Measurements from ENCODE around the gene CRTC1. TPM values are rescaled to one million over a fixed set of nuclear protein-coding genes. Genes with fewer than 3 reads are reported as not detected.

Gene CRTC1
- total RNA-seq, 1 donor from 2014 or later: 0.79 TPM

DNA sequence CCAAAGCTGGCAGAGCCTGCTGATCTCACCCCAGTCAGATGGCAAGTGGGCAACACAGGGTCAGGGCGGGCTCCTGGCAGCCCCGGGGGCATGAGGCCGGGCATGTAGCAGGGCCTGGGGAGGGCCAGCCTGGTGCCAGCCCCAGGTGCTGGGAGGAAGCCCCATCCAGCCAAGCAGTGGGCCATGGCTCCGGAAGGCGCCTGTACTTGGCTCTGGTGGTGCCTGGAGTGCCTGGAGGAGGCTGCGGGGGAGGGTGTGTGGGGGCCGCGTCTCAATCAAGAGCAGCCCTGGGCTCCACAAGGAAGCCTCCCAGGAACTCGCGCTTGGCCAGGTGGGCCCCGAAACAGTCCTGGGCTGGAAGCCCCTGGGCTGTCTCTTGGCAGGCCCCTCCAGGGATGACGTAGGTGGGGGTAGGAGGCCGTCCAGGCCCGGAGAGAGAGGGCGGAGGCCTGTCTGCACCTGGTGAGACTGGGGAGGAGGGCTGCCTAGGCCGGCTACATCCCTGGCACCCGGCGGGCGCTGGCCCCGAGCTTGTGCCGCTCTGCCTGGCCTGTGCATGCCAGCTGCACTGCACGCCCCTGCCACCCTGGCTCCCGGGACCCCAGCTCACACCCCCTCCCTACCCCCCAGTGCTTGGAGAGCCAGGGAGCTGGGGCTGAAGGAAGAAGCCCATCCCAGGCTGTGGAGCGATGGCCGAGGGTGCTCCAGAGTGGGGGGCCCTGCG lies 61.7 kb downstream of the CRTC1 start:
- no peak for DNase-seq (ENCODE audit: low read depth, low spot score)

DNA sequence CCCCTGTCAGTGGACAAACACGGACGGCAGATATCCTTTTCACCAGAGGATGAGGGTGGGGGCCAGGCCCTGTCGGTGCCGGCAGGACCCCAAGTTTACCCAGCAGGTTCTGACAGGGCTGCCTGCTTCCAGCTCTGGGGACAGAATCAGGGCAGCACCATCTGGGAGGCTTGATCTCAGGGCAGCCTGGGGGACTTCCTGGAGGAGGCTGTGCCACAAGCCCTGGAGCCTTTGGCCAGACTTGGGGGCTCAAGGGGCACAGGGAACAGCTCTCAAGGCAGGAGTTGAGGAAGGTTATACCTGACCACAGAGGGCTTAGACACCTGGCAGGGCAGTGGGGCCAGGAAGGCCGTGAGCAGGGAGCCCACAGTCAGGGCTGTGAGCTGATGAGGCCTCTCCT lies 62.5 kb downstream of the CRTC1 start:
- no peak for DNase-seq (ENCODE audit: low read depth, low spot score)

DNA sequence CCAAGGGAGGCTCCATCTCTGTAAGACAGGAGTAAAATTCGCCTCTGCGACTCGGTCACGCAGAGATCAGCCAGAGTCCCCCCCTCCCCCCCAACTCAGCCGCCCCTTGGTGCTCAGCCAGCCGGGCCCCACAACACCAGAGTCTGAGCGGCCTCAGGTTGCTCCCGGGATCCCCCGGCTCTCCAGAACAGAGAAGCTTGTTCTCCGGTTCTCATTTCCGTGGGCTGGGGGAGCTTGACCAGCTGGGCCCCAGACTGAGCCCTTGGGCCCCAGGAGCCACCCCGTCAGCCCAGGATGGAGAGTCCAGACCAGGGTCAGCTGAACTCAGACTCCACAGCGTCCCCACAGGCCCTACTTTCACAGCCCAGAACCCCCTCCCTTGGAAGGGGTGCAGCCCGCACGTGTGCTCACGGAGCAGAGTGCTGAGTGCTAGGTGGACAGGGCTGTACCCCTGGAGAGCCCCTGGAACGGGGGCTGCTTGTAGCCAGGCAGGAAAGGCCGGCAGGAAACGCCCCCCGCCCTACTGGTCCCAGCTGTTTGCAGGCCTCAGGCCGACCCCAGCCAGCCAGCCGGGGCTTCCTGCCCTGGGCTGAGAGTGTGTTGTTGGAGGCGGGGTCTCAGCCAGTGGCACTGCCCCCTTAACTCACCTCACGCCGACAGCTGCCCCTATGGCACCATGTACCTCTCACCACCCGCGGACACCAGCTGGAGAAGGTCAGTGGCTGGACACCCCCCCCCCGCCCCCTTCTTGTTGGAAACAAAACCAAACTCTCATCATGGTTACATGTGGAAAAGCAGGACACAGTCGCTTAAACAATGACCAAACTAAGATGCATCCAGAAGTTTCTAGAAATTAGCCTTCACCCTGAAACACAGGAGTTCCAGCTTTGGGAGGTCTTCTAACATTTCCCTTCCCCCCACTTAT lies 63.2 kb downstream of the CRTC1 start:
- DNase-seq (ENCODE audit: low read depth, low spot score): no peak

DNA sequence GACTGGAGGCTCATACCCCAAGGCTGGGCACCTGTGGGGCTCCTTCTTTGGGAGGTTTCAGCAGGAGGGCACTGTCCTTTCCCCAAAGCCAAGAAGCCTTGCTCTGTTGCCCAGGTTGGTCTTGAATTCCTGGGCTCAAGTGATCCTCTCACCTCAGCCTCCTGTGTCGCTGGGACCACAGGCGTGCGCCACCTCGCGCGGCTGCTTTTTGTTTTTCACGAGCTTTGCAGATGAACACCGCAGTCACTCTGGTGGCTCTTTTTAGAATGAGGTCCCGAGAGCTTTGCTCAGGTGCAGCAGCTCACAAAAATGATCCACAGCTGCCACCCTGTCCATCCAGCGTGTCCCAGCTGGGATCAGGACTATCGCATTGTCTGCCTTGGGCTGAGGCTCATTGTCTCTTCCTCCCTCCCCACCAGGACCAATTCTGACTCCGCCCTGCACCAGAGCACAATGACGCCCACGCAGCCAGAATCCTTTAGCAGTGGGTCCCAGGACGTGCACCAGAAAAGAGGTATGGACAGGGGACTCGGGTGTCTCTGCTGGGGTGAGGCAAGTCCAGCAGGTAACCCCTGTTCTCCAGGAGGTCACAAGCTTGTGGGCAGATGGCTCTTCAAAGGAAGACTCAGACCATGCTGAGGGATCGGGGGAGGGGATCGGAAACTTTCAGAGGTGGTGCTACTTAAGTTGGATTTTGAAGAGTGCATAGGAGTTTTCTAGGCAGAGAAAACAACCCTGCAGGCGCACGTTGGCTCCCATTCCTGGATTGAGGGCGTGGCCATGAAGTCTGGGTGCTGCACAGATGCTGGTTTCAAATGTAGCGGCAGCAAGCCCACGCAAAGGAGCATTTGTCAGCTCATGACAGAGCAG lies 66.1 kb downstream of the CRTC1 start:
- DNase-seq (ENCODE audit: low read depth, low spot score): no peak

DNA sequence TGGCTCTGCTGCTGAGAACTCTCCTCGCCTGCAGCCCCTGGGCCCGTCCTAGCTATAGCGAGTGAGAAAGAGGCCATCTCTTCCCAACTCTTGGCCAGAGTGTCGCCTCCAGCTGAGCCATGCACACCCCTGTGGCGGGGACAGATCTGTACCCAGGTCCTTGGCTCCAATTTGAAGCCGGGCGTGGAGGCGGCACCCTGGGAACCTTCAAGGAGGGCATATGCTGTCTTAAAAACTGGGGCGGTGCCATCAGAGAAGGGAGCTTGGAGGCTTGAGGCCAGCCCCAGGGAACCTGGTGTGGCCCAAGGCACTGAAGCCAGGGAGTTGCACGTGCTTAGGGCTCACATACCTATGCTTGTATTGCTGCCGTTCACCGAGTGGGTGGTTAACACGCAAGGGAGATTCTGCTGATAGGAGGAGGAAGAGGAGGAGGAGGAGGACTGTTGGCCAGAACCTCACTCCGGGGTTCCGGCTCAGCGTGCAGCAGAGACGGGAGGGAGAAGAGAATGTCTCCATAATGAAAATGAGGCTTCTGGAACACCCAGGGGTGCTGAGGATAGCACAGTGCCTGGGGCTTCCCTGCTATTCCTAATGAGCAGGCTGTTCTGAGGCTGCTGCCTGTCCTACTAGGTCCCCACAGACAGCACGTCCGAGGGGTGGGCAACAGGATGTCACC lies 67.0 kb downstream of the CRTC1 start:
- no peak for DNase-seq (ENCODE audit: low read depth, low spot score)

DNA sequence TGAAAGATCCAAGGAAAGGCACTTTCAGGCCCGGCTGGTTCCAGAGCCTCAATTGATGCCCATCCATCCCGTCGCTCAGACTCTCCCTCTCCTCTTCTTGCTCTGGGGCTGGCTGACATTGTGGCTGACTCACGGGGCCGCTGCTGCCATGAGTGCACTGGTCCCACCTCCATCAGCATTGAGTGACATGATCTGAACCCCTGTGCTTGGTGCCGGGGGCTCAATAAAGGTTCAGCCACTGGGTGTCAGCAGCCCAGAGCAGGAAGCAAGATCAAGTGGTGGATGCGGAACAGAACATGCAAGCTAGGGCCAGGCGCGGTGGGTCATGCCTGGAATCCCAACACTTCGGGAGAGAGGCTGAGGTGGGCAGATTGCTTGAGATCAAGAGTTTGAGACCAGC lies 68.1 kb downstream of the CRTC1 start:
- DNase-seq (ENCODE audit: low read depth, low spot score): no peak

DNA sequence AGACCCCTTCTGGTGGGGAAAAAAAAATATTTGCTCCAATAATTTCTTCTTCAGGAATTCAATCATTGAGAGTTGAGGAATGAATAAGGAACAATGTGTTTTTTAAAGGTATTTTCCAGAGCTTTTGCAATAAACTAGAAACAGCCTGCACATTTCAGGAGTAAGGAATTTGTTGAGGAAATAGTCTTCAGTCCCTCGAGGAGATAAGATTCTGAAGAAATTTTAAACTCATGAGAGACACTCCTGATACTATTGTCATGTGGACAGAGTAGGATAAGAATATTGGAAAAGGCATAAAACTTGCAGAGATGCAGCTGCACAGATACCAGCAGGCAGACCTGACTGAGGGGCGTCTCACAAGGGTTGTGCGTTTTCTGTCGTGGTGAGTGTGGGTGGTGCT lies 71.0 kb downstream of the CRTC1 start:
- DNase-seq (ENCODE audit: low read depth, low spot score): no peak

DNA sequence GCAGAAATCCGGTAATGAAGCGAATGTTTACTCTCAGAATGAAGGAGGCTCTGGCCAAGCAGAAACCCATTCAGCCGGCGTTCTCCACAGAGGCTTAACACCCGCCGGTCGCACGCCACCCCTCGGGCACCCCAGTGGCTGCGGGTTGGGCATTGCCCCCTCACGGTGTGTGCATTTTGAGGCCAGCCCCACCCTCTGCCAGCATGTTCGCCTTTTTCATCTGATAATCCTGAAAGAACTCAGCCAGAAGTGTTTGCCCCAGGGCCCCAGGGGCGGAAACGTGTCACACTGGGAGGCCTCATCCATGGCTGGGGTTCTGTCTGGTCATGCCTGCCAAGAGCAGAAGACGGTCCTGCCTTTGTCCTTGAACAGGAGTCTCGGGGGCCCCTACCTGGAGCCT lies 73.4 kb downstream of the CRTC1 start:
- DNase-seq (ENCODE audit: low read depth, low spot score): no peak

DNA sequence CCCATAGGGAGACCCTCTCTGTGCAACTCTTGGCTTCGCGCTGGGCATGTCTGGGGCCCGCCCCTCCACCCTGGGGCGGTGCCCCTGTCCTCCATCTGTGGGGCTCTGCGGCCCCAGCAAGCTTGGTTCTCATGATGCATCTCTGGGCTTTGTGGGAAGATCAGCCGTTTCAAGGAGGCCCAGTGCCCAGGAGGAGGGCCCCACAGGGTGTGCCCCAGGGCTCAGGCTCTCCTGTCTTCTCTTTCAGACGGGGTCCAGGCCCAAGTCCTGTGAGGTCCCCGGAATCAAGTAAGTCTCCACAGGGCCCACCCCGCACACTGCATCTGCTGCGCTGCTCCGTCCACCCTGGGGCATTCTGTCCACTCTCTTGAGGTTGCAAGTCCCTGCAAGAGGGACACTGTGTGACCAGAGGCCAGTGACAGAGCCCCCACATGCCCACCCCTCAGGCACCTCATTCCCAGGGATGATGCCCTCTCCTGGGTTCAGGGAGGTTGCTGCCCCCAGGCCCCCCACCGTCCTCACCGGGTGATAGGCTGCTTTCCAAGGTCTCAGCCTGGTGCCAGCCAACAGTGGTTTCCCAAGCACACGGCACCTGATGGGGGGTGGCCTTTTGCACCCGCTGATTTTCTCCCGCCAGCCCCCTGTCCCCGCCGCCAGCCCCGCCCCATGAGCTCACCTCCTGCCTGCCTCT lies 76.0 kb downstream of the CRTC1 start:
- DNase-seq (ENCODE audit: low read depth, low spot score): no peak

DNA sequence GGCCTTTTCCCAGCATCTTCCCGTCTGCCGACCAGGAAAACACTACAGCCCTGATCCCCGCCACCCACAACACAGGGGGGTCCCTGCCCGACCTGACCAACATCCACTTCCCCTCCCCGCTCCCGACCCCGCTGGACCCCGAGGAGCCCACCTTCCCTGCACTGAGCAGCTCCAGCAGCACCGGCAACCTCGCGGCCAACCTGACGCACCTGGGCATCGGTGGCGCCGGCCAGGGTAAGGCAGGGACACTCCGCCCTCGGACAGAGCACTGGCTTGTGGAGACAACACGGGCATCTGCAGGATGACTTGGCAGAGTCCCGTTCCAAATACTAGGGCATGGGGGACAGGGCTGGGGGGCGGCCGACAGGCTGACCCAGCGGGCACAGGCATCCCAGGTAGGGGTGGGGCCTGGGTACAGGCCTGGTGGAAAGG lies 76.5 kb downstream of the CRTC1 start:
- DNase-seq (ENCODE audit: low read depth, low spot score): no peak

DNA sequence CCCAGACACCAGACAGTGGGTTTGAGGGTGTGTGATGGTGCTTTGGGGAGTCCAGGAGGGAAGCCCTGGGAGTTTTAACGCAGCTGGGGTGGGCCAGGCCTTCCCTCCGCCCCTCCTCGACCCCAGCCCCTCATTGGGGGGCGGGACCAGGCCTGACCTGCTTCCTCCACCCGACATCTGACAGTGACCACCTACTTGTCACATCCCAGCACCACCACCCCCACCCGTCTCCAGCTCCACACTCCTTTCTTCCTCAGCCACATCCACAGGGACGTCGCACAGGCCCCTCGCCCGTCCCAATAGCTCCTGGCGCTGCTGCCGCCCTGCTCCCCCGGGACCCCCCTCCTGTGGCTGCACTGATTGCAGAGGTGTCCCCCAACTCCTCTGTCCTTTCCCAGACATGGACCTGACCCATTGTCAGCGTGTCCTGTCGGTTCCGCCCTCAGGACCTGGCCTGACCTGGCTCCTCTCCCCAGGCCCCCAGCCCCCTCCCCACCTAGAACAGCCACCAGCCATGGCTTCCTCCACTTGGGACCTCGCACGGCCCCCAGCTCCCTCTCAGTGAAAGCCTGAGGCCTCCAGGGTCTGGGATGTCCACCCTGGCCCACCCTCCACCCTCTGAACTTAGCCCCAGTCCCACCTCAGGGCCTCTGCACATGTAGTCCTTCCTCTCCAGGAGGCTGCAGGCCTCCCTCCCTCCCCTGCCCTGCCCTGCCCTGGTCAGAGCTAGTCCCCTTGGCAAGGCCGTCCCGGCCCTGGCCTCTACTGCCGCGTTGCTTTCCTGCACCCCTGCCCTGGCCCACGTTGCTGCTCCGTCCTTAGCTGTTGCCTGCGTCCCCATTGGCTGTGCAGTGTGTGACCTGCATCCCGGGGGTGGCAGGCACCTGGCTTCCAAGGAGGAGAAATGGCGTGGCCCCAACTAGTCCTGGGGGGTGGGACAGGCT lies 77.2 kb downstream of the CRTC1 start:
- DNase-seq (ENCODE audit: low read depth, low spot score): no peak

DNA sequence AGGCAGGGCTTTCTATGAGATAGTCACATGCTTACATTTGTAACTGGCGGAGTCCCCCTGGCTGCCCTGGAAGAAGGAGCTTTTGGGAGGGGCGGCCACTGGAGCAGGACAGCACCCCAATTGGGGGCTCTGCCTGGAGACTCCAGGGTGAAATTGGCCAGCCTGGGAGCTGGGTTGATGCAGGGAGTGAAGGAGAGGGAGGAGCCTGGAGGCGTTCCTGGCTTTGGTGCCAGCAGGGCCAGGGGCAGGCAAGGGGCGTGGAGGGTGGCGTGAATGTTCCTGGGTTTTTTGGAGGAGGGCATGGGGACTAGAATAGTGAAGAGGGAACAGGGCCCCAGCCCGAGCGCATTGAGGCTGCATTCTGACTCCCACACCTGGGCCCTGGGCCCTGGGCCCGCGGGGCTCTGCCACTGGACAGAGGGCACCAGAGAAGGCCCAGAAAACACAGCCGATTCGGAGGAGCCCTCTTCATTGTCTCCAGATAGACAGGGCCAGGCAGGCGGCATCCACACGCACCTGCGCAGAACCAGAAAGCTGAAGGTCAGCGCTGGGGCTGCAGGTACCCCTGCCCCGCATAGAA lies 78.1 kb downstream of the CRTC1 start:
- DNase-seq (ENCODE audit: low read depth, low spot score): no peak

DNA sequence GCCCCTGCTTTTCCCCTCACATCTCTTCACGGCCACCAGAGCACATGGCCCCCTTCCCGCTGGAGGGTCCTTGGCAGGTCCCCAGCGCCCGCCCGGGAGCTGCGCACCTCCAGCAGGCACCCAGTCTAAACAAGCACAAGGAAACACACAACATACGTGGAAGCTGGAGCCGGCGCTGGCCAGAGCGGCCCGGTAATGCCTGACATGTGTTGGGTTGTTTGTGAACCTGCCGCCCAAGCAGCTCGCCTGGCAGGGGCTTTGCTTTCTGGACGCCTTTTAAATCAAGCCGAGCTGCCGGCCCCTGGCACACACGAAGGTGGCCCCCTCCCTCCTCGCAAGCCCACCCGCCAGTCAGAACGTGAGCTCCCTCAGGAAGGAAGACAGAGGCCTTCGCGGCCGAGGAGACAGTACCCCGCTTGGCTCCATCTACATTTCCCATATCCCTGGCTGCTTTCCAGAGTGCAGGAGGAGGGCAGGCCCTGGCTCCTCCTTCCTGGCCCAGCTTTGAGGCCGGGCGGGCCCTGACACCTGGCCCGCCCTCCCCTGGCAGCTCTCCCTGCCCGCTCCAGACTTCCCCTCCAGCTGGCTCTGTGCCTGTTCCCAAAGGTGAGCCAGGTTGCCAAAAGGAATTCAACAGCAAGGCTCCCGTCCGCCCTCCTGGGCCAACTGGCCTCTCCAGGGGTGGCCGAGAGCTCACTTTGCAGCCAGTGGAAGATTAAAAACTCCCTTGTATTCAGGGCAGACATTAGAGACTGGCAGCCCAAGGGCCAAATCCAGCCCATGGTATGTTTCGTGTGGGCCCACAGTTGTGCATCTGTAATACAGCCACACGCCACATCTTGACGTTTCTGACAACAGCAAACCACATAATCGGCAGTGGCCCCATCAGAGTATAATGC lies 78.9 kb downstream of the CRTC1 start:
- DNase-seq (ENCODE audit: low read depth, low spot score): no peak

DNA sequence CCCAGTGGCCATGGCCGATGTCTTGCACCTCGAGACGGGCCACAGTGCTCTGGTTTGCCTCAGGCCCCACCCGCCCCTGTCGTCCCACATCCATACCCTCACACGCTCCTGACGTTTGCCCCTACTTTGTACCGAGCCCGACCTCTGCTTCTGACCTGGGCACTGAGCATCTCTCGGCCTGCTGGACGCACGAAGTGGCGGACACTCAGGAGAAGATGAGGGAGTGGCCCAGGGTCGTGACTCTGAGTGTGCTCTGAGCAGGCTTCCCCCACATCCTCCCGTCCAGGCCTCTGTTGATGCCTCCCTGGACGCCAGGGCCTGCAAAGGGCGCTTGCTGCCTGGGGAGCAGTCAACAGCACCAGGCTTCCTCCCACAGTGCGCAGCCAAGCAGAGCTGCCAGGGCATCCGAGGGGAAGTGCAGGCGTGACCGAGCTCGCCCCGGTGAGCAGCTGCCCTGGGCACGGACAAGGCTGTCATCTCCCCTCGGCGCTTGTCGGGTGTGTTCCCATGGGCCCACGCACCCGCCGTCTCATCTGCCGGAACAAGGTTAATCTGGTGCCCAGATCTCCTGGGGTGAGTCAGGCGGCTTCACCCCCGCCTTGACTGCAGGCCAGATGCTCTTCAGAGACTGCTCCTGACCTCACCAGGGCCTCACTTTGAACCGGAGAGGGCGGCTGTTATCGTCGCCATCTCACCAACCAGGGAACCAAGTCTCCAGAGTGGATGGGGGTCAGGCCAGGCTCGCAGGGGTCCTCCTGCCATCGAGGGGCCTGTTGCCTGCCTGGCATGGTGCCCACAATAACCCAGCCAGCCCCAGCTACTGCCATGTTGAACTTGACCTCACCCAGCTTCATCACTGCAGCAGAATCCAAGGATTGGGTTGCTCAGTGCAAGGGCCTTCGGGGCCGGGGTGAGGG lies 80.5 kb downstream of the CRTC1 start:
- DNase-seq (ENCODE audit: low read depth, low spot score): no peak

DNA sequence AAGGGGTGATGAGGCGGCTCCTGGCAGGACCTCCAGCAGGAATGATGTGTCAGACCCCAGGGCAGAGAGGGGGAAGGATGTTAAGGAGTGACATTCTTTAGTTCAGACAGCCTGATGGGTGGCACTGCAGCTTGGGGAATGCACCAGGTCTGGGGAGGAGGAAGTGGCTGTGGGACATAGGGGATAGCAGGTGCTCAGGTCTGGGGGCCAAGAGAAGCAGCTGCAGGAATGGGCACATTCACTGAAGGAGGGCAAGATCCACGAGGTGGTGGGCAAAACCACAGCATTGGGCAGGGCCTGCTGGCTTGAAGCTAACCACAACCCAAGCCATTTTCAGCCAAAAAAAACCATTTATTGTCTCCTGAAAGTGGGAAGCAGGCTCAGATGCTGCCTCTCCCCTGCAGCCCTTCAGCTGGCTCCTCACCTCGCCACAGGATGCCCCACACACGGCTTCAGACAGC lies 81.1 kb downstream of the CRTC1 start:
- no peak for DNase-seq (ENCODE audit: low read depth, low spot score)

DNA sequence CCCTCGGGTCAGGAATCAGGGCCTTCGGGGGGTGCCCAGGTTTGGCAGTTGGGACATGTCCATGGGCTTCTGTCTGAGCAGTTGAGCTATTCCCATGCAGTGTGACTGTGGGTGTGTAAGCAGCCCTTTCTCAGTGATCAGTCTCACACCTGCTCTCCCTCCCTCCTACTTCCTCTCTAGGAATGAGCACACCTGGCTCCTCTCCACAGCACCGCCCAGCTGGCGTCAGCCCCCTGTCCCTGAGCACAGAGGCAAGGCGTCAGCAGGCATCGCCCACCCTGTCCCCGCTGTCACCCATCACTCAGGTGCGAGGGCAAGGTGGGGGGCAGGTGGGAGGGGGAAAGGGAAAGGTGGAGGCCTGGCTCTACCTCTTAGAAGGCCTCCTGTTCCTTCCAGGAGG lies 81.7 kb downstream of the CRTC1 start:
- no peak for DNase-seq (ENCODE audit: low read depth, low spot score)
